Measurements from ENCODE around the gene TIMP3. TPM values are rescaled to one million over a fixed set of nuclear protein-coding genes. Genes with fewer than 3 reads are reported as not detected.

The TIMP3 gene
- total and polyA plus RNA-seq, 2 of the 4 experiments (the other 2 are of a cell fraction) = 98.8 to 179 TPM

- DNase-seq (no peak), ATAC-seq (ENCODE audit: low read depth) (no peak)
- no TSS peak for BruUV-seq (replicated peaks)
- no peak overlapping the region for H3K23ac ChIP-seq (ENCODE audit: low read depth, low read length)
- H2BK20ac ChIP-seq (ENCODE audit: low read depth, low read length) = no peak overlapping the region; the same call in 1 of the 2 replicates
- no peak overlapping the region for H3K9ac ChIP-seq (ENCODE audit: low read depth, low read length)
- H2AK9ac ChIP-seq (replicated peaks; ENCODE audit: low read depth, low read length, poor library complexity) = no peak overlapping the region
- no peak overlapping the region for H4K91ac ChIP-seq (ENCODE audit: insufficient read depth, low read depth, low read length)
- in situ Hi-C loops (cut with MboI; ENCODE audit: low sequenced_read_pairs) (no loop called here), intact Hi-C loops (cut with micrococcal nuclease) (loop anchor here (10.0 kb wide), 1 partner anchor 56 kb away; no protein-coding TSS in a partner anchor), dilution Hi-C loops (cut with HindIII; ENCODE audit: low sequenced_read_pairs, unreplicated experiment) (no loop called here)
- no peak overlapping the region for H3K14ac ChIP-seq (replicated peaks; ENCODE audit: low read depth, low read length)
- no peak overlapping the region for H2BK5ac ChIP-seq (ENCODE audit: low read depth, low read length, poor library complexity, severe bottlenecking)
- H3K4me2 ChIP-seq (ENCODE audit: low read depth, low read length) = no peak overlapping the region; the same call in 1 of the 2 replicates
- no peak overlapping the region for H3K18ac ChIP-seq (ENCODE audit: low read depth, low read length)
- H4K8ac ChIP-seq (ENCODE audit: low read depth in 2 of 2, low read length in 2 of 2) = no peak overlapping the region
- H3K79me1 ChIP-seq (ENCODE audit: low read depth in 1 of 2, low read length in 2 of 2) = no peaks in the 10 kb centered on the region
- ChIA-PET POLR2A (ENCODE audit: unreplicated experiment) (interaction anchor here (0.6 to 1.1 kb wide), 2 partner anchors 15 to 79 kb away, joined by 3 read pairs; partner anchors contain the start of gene TIMP3), CTCF (interaction anchor here (1.2 kb wide), 1 partner anchor 12 kb away, joined by 3 read pairs; no protein-coding TSS in a partner anchor)
- WGBS, 2 experiments (ENCODE audit: extremely low coverage in 2 of 2, insufficient read length in 1 of 2) = no CpG with 5 or more reads among the region's 7 CpGs
- H2AK5ac ChIP-seq (ENCODE audit: low read depth, low read length) = no peak overlapping the region
- no peak overlapping the region for H2BK15ac ChIP-seq (ENCODE audit: low read depth, low read length)
- no peak for TF ChIP-seq RFX5 (IDR thresholded peaks at IDR 0.05; ENCODE audit: low read depth, low read length)
- TF ChIP-seq RAD21 (IDR thresholded peaks at IDR 0.05; ENCODE audit: low read length) = no peak
- TF ChIP-seq NFE2L2 (IDR thresholded peaks at IDR 0.05; ENCODE audit: low read depth, low read length) = no peak
- TF ChIP-seq CEBPB (IDR thresholded peaks at IDR 0.05; ENCODE audit: low read depth, low read length) = no peak
- no peak for TF ChIP-seq CTCF (conservative IDR thresholded peaks at IDR 0.05; ENCODE audit: low read depth, low read length)
- no peak for TF ChIP-seq CHD1 (IDR thresholded peaks at IDR 0.05; ENCODE audit: low read depth, low read length)
- TF ChIP-seq SMC3 (IDR thresholded peaks at IDR 0.05; ENCODE audit: low read depth, low read length) = no peak
- no peak overlapping the region for H3K56ac ChIP-seq (ENCODE audit: extremely low read depth, insufficient read depth, low read length)
- H4K20me1 ChIP-seq (ENCODE audit: insufficient read depth, low read length) = no peaks in the 10 kb centered on the region
- H3K9me1 ChIP-seq (ENCODE audit: insufficient read depth, low read length) = no peaks in the 10 kb centered on the region
- no peaks in the 10 kb centered on the region for H3K36me3 ChIP-seq (ENCODE audit: control insufficient read depth, insufficient read depth, low read length)
- no peak overlapping the region for H4K5ac ChIP-seq (ENCODE audit: low read depth, low read length)
- no peak overlapping the region for H3K27ac ChIP-seq (ENCODE audit: insufficient read depth, low read length)
- peak overlapping the region; percentile 53 for H2AFZ ChIP-seq (replicated peaks; ENCODE audit: low read length, poor library complexity)
- H3K4ac ChIP-seq (ENCODE audit: low read depth, low read length) = no peak overlapping the region
- H3K4me3 ChIP-seq (ENCODE audit: insufficient read depth, low read depth, low read length) = no peak overlapping the region
- no peaks in the 10 kb centered on the region for H3K9me3 ChIP-seq (ENCODE audit: control insufficient read depth, insufficient read depth, low read length)
- H3K27me3 ChIP-seq (ENCODE audit: control insufficient read depth, insufficient read depth, low read length) = peaks cover 38% of the 10 kb centered on the region
- H2BK120ac ChIP-seq (ENCODE audit: low read depth, low read length) = no peak overlapping the region
- peaks cover 2% of the 10 kb centered on the region; the same call in 1 of the 2 replicates for H3K4me1 ChIP-seq (ENCODE audit: control insufficient read depth, insufficient read depth, low read length)
Observed at GRCh38 chr22:32880505-32880892, 79.0 kb downstream of the TIMP3 start.

Measured in IMR-90 (cell line).